Large intestine (tissue), 3 donors: ENCODE measurements around the gene RARG. TPM values are rescaled to one million over a fixed set of nuclear protein-coding genes. Genes with fewer than 3 reads are reported as not detected.
"Not testable (repeated sequence)": the region's sequence is repeated elsewhere in the genome, so short reads cannot be mapped to it uniquely, and the experiment has no call there.

Experiments
- DNase-seq, 2 donors: peaks; one replicate each; pipeline versions ENCODE4 v3.0.0 to v3.0.0-alpha.2; 2013
- H3K27ac ChIP-seq: one replicate; pipeline ENCODE4 v1.5.1; 2013; ENCODE audit warnings: low read length
- H3K27me3 ChIP-seq: 2 replicates; pipeline ENCODE4 v1.6.1; 2013; ENCODE audit warnings: low read length; ENCODE audit not compliant: control insufficient read depth, insufficient read depth
- H3K36me3 ChIP-seq: 2 replicates; pipeline ENCODE4 v1.6.1; 2013; ENCODE audit warnings: low read length; ENCODE audit not compliant: control insufficient read depth, insufficient read depth
- H3K4me1 ChIP-seq: one replicate; pipeline ENCODE4 v1.6.1; 2013; ENCODE audit warnings: low read length; ENCODE audit not compliant: control insufficient read depth, insufficient read depth
- H3K4me3 ChIP-seq: one replicate; pipeline ENCODE4 v1.5.1; 2013; ENCODE audit warnings: low read length
- H3K9me3 ChIP-seq: one replicate; pipeline ENCODE4 v1.6.1; 2013; ENCODE audit warnings: mild to moderate bottlenecking, low read depth, low read length, moderate library complexity; ENCODE audit not compliant: control insufficient read depth
- WGBS: methylation state at CpG from one replicate; pipeline ENCODE4 v1.1.5; 2013; ENCODE audit warnings: low lambda C conversion rate; ENCODE audit not compliant: insufficient coverage; 5-methylcytosine and 5-hydroxymethylcytosine counted together
- polyA plus RNA-seq: library from polyadenylated mRNA; unstranded; fragments of 120-200 nt; gene quantifications from one replicate; pipeline ENCODE4 v1.2.1, GENCODE V29; 2013

The RARG gene
- polyA plus RNA-seq, 1 donor, result 11.6 TPM

DNA sequence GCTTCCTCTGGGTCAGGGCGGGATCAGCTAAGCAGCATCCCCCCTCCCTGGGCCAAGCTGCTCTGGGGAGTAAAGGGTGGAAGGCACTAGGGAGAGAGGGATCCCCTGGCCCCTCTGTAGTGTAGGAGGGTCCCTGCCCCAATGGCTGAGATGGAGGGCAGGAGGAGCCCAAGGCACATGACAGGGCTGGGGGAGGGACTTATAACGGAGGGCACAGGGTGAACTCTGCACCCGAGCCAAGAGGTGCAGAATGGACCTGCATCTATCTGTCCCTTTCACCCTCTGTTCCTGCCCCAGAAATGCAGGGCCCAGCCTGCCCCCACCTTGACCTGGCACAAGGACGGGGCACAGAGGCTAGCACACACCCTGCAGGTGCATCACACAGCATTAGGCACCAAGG, 21.2 kb downstream of the RARG start:
- no CpG with 5 or more reads among the region's 4 CpGs for WGBS
- Histone ChIP-seq H3K4me1 (peaks cover 2% of the 10 kb centered on the region), H3K4me3 (no peak overlapping the region), H3K27ac (no peak overlapping the region), H3K27me3 (no peaks in the 10 kb centered on the region), H3K36me3 (peaks cover 35% of the 10 kb centered on the region), H3K9me3 (no peaks in the 10 kb centered on the region)
- DNase-seq, result no peak

DNA sequence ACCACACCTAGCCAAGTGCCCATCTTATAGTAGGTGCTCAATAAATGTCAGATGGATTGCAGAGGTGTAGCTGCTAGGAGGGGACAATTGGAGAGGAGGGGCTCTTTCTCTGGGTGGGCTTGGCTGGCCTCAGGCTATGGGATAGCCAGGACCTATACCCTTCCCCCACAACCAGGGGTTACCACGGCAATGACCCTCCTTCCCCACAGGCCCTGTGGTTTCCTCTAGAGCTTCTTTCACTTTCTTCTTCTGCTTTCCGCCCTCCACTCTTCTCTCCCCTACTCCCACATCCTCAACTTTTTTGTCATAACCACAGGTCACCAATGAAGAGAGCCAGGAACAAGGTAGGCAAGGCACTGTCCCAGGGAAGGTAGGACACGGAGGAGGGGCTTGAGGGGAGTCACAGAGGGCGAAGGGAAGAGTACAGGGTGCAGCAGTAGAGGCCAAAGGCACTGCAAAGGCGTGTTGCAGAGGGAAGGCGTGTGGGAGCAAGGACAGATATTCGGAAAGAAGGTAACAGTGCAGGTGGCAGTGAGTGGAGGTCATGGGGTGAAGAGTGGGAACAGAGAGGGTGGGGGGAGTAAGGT, 23.0 kb downstream of the RARG start:
- no peaks in the 10 kb centered on the region for H3K27me3 ChIP-seq
- WGBS, result 71% methylated on average over 4 of the region's 7 CpGs
- no peak overlapping the region for H3K4me3 ChIP-seq
- DNase-seq, result no peak
- peaks cover 24% of the 10 kb centered on the region for H3K36me3 ChIP-seq
- H3K9me3 ChIP-seq, result no peaks in the 10 kb centered on the region
- no peaks in the 10 kb centered on the region for H3K4me1 ChIP-seq
- no peak overlapping the region for H3K27ac ChIP-seq

GRCh38 chr12:53208435-53208834, 23.6 kb downstream of the RARG start:
- no CpG with 5 or more reads among the region's 2 CpGs for WGBS
- Histone ChIP-seq H3K27ac (no peak overlapping the region), H3K27me3 (no peaks in the 10 kb centered on the region), H3K4me1 (no peaks in the 10 kb centered on the region), H3K9me3 (no peaks in the 10 kb centered on the region), H3K36me3 (peaks cover 20% of the 10 kb centered on the region), H3K4me3 (no peak overlapping the region)
- no peak for DNase-seq

GRCh38 chr12:53207042-53207441, 25.0 kb downstream of the RARG start, which contains the start of gene ITGB7:
Gene ITGB7, minus strand, starts transcription at chr12:53207251. Its CDS starts 6,808 bp downstream, at chr12:53200443.
- H3K4me3 ChIP-seq, result peak within 1 kb of the TSS; percentile 4
- H3K27me3 ChIP-seq, result no peaks in the 10 kb centered on the region
- peaks cover 10% of the 10 kb centered on the region for H3K36me3 ChIP-seq
- H3K27ac ChIP-seq, result no peak within 1 kb of the TSS
- DNase-seq, result no peak
- WGBS, result no CpG with 5 or more reads among the region's 5 CpGs
- H3K9me3 ChIP-seq, result no peaks in the 10 kb centered on the region
- H3K4me1 ChIP-seq, result no peaks in the 10 kb centered on the region

DNA sequence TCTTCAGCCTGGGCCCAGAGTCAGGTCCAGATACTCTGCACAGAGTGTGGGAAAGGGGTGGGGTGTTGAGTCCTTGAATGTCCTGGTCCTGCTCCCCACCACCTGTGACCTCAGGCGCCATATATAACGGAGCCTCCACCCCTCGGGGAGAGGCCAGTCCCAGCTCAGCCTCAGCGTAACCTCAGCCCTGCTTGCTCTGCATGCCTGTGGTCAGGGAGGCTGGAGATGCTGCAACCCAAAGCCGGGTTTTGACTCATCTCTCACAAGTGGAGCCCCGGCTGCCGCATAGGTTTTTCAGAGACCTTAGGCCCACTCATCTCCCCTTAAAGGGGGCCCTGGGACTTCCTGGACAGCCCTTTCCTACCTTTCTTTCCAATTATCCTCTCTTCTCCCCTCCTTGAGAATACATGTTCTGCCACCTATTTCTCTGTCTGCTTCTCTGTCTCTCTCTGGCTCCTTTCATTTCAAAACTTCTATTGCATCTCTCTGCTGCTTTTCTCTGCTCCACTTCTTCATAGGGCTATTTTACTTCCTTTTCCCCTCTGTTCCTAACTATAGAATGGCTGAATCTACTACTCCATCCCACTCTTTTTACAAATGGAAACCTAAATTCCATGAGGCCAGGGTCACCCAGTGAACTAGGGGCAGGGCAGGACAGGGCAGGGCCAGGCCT, 26.1 kb downstream of the RARG start:
- H3K27ac ChIP-seq, result no peak overlapping the region
- H3K36me3 ChIP-seq, result no peaks in the 10 kb centered on the region
- peaks cover 4% of the 10 kb centered on the region for H3K4me1 ChIP-seq
- DNase-seq, result no peak
- peak overlapping the region; percentile 4 for H3K4me3 ChIP-seq
- H3K27me3 ChIP-seq, result no peaks in the 10 kb centered on the region
- no CpG with 5 or more reads among the region's 7 CpGs for WGBS
- H3K9me3 ChIP-seq, result no peaks in the 10 kb centered on the region

GRCh38 chr12:53204351-53204750, 27.7 kb downstream of the RARG start:
- H3K4me1 ChIP-seq, result peaks cover 4% of the 10 kb centered on the region
- H3K27me3 ChIP-seq, result no peaks in the 10 kb centered on the region
- no peak for DNase-seq
- H3K27ac ChIP-seq, result no peak overlapping the region
- H3K4me3 ChIP-seq, result no peak overlapping the region
- no CpG with 5 or more reads among the region's 1 CpG for WGBS
- H3K36me3 ChIP-seq, result no peaks in the 10 kb centered on the region
- H3K9me3 ChIP-seq, result no peaks in the 10 kb centered on the region

DNA sequence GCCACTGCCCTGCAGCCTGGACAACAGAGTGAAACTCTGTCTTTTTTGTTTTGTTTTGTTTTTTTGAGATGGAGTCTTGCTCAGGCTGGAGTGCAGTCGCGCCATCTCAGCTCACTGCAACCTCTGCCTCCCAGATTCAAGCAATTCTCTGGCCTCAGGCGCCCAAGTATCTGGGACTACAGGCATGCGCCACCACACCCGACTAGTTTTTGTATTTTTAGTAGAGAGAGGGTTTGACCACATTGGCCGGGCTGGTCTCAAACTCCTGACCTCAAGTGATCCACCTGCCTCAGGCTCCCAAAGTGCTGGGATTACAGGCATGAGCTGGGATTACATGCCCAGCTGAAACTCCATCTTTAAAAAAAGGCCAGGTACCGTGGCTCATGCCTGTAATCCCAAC, 29.7 kb downstream of the RARG start:
- H3K36me3 ChIP-seq, H3K27ac ChIP-seq, H3K4me3 ChIP-seq, H3K4me1 ChIP-seq, H3K9me3 ChIP-seq, H3K27me3 ChIP-seq, DNase-seq: not testable (repeated sequence)
- 100% methylated on average over 3 of the region's 7 CpGs for WGBS

DNA sequence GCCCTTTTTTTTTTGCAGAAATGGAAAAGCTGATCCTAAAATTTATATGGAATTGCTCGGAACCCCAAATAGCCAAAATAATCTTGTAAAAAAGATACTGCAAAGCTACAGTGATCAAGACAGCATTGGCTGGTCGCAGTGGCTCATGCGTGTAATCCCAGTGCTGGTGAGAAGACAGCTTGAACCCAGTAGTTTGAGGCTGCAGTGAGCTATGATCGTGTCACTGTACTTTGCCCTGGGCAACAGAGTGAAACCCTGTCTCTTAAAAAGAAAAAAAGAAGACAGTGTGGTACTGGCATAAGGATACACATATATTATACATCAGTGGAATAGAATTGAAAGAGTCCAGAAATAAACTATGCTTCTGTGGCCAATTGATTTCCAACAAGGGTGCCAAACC, 30.4 kb downstream of the RARG start:
- peak in 1 of 2 donors; percentile 35 for DNase-seq
- Histone ChIP-seq H3K27ac (no peak overlapping the region), H3K27me3 (peaks cover 5% of the 10 kb centered on the region), H3K4me1 (peaks cover 4% of the 10 kb centered on the region), H3K9me3 (peaks cover 4% of the 10 kb centered on the region), H3K4me3 (no peak overlapping the region), H3K36me3 (no peaks in the 10 kb centered on the region)
- 33% methylated on average over 1 of the region's 4 CpGs for WGBS

- WGBS, result no CpG with 5 or more reads among the region's 1 CpG
- Histone ChIP-seq H3K27me3 (peaks cover 5% of the 10 kb centered on the region), H3K27ac (no peak overlapping the region), H3K9me3 (peaks cover 4% of the 10 kb centered on the region), H3K4me1 (peaks cover 4% of the 10 kb centered on the region), H3K36me3 (no peaks in the 10 kb centered on the region), H3K4me3 (no peak overlapping the region)
- no peak for DNase-seq
These were observed 30.9 kb downstream of the RARG start for GRCh38 chr12:53201177-53201541.

DNA sequence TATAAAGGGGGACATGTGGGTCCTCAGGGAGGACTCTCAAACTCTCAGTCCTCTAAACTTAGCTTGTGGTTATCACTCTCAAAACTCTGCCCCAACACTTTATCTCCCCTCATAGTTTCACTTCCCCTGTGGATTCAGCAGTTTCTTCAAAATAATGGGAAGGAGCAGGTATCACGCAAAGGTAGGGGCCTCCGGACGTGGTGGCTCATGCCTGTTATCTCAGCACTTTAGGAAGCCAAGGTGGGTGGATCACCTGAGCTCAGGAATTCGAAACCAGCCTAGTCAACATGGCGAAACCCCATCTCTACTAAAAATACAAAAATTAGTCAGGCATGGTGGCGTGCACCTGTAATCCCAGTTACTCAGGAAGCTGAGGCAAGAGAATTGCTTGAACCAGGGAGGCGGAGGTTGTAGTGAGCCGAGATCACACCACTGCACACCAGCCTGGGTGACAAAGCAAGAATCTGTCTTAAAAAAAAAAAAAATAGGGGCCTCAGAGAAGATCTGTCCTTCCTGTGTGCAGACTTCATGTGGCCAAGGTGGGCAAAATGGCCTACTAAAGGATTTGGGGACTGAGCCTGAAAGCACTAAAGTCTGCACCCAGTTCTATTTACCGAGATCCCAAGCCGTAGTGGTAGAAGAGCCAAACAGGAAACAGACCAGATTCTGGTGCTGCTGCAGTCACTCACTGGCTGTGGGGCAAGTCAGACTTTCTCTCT, 31.4 kb downstream of the RARG start:
- H3K4me3 ChIP-seq, result no peak overlapping the region
- H3K27ac ChIP-seq, result no peak overlapping the region

More for the DNA sequence above, 31.4 kb downstream of the RARG start:
- Histone ChIP-seq H3K4me1 (peaks cover 4% of the 10 kb centered on the region), H3K27me3 (peaks cover 5% of the 10 kb centered on the region), H3K9me3 (peaks cover 4% of the 10 kb centered on the region), H3K36me3 (no peaks in the 10 kb centered on the region)
- no CpG with 5 or more reads among the region's 10 CpGs for WGBS
- DNase-seq, result no peak
